ENCODE data around the gene EYA2. TPM values are rescaled to one million over a fixed set of nuclear protein-coding genes. Genes with fewer than 3 reads are reported as not detected.

The EYA2 gene
- total RNA-seq, 4 donors from 2014 or later: 0.47 to 4.1 (median 2.2) TPM

DNA sequence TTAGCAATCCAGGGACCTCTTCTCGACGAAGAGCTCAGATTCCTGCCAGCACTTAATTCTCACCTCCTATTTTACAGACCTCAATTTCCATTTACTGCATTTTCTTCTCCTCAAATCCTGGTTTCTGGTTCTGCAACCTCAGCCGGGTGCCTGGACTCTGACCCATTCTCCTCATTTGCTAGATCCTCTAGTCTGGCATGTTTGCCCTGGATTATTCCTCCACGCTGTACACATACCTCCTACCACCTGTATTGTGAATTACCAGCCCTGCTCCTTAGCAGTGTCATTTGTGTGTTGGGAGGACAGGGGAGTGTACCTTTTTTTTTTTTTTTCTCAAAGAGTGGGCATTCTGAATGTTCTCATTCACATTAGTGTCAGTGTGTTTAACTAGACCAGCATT, 257.4 kb downstream of the EYA2 start:
- WGBS, 2 donors (ENCODE audit: low coverage in 1 of 2): 61 to 83% methylated on average over 4 of the region's 4 CpGs
- Histone ChIP-seq H3K36me3 (no peaks in the 10 kb centered on the region), H3K9me3 (no peaks in the 10 kb centered on the region), H3K27me3 (peaks cover 13% of the 10 kb centered on the region), H3K27ac (no peak overlapping the region), H3K4me1 (no peaks in the 10 kb centered on the region), H3K4me3 (no peak overlapping the region)
- no peak for ATAC-seq
- TF ChIP-seq POLR2AphosphoS5 (IDR thresholded peaks at IDR 0.05) (no peak), EP300 (IDR thresholded peaks at IDR 0.05) (no peak), POLR2A (IDR thresholded peaks at IDR 0.05) (no peak)
- TF ChIP-seq, protein P1, sequence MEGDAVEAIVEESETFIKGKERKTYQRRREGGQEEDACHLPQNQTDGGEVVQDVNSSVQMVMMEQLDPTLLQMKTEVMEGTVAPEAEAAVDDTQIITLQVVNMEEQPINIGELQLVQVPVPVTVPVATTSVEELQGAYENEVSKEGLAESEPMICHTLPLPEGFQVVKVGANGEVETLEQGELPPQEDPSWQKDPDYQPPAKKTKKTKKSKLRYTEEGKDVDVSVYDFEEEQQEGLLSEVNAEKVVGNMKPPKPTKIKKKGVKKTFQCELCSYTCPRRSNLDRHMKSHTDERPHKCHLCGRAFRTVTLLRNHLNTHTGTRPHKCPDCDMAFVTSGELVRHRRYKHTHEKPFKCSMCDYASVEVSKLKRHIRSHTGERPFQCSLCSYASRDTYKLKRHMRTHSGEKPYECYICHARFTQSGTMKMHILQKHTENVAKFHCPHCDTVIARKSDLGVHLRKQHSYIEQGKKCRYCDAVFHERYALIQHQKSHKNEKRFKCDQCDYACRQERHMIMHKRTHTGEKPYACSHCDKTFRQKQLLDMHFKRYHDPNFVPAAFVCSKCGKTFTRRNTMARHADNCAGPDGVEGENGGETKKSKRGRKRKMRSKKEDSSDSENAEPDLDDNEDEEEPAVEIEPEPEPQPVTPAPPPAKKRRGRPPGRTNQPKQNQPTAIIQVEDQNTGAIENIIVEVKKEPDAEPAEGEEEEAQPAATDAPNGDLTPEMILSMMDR (IDR thresholded peaks at IDR 0.05): no peak

DNA sequence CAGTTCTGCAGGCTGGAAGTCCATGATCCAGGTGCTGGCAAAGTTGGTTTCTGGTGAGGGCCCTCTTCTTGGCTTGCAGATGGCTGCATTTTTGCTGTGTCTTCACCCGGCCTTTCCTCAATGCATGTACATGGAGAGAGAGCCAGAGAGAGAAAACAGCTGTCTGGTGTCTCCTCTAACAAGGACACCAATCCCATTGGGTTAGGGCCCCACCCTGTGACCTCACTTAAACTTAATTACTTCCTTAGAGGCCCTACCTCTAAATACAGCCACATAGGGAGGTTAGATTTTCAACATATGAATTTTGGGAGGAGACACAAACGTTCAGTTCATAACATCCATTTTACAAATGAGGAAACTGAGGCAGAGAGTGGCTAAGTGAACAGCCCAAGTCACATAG, 259.4 kb downstream of the EYA2 start:
- Histone ChIP-seq H3K4me3 (no peak overlapping the region), H3K27ac (no peak overlapping the region), H3K36me3 (no peaks in the 10 kb centered on the region), H3K9me3 (no peaks in the 10 kb centered on the region), H3K4me1 (no peaks in the 10 kb centered on the region), H3K27me3 (peaks cover 13% of the 10 kb centered on the region)
- 80% methylated on average over 1 of the region's 2 CpGs; no CpG with 5 or more reads in 1 of the 2 donors for WGBS, 2 donors (ENCODE audit: low coverage in 1 of 2)
- ATAC-seq: no peak
- TF ChIP-seq POLR2AphosphoS5 (IDR thresholded peaks at IDR 0.05) (no peak), POLR2A (IDR thresholded peaks at IDR 0.05) (no peak), EP300 (IDR thresholded peaks at IDR 0.05) (no peak)
- TF ChIP-seq, protein P1 (IDR thresholded peaks at IDR 0.05): no peak

DNA sequence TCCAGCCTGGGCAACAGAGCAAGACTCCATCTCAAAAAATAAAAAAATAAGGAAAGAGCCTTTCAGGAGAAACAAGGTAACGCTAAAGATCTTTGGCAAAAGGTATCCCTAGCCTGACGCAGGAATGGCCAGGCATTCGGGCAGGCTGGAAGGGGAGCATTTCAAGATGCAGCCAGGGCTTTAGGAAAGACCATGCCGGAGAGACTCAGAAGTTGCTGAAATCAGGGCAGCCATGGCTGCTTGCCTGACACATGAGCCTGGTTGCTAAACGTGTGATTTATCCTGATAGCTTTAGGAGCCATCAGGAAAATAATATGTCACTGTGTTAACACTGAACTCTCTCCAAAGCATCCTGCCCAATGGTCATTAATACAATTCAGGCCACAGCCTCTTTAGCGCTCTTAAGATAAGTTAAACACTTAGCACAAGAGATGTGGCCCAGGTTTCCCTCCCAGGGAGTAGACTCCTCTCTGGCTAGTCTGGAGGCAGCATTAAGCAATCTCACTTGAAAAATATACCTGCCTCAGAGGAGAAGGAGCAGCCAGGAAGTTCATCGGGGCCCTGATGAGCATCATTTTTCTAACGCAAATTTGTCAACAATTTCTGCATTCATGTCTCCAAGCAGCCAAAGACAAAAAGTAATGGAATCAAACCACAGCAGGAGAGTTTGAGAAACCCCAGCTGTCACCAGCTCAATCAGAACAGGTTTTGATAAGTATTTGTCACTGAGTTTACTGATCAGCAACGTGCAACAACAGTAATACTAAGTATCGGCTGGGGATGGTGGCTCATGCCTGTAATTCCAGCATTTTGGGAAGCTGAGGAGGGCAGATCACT, 261.9 kb downstream of the EYA2 start:
- ATAC-seq: peak; percentile 64
- Histone ChIP-seq H3K36me3 (no peaks in the 10 kb centered on the region), H3K4me1 (no peaks in the 10 kb centered on the region), H3K4me3 (no peak overlapping the region), H3K27me3 (peaks cover 13% of the 10 kb centered on the region), H3K27ac (no peak overlapping the region), H3K9me3 (no peaks in the 10 kb centered on the region)
- 32 to 37% methylated on average over 5 to 9 of the region's 10 CpGs for WGBS, 2 donors (ENCODE audit: low coverage in 1 of 2)
- TF ChIP-seq POLR2AphosphoS5 (IDR thresholded peaks at IDR 0.05) (no peak), POLR2A (IDR thresholded peaks at IDR 0.05) (no peak)
- TF ChIP-seq, protein P1 (IDR thresholded peaks at IDR 0.05): no peak

DNA sequence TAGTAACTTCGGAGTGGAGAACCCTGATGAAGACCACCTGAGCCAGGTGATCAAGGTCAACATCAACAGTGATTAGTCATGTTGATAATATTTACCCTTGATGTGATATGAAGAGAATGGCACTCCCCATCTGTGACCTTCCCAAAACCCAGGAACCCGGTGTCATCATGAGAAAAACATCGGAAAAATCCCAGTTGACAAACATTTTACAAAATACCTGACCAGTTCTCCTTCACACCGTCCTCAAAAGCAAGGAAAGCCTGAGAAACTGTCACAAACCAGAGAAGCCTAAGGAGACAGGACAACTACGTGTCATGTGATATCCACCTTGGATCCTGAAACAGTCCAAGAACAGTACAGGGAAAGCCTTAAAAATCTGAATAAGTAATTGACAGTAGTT, 264.5 kb downstream of the EYA2 start:
- TF ChIP-seq EP300 (IDR thresholded peaks at IDR 0.05): no peak
- TF ChIP-seq POLR2A (IDR thresholded peaks at IDR 0.05): no peak
- TF ChIP-seq, protein P1 (IDR thresholded peaks at IDR 0.05): no peak
- TF ChIP-seq POLR2AphosphoS5 (IDR thresholded peaks at IDR 0.05): no peak
- WGBS, 2 donors (ENCODE audit: low coverage in 1 of 2): 57 to 75% methylated on average over 5 of the region's 5 CpGs
- Histone ChIP-seq H3K4me3 (no peak overlapping the region), H3K36me3 (no peaks in the 10 kb centered on the region), H3K9me3 (no peaks in the 10 kb centered on the region), H3K27ac (no peak overlapping the region), H3K4me1 (no peaks in the 10 kb centered on the region), H3K27me3 (peaks cover 11% of the 10 kb centered on the region)
- ATAC-seq: no peak

DNA sequence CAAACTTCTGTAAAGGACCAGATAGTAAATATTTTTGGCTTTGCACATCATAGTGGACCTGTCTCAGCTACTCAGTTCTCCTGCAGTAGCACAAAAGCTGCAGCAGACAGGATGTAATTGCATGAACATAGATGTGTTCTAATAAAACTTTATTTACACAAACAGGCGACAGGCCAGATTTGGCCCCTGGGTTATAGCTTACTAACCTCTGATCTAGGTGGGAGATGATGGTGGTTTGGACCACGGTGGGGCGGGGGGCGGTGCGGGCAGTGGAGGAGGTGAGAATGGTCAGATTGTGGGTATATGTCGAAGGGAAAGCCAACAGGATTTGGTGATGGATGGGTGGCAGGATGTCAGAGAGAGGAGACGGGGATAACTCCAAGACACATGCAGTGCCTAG, 265.6 kb downstream of the EYA2 start:
- Histone ChIP-seq H3K27me3 (no peaks in the 10 kb centered on the region), H3K4me3 (no peak overlapping the region), H3K27ac (no peak overlapping the region), H3K9me3 (no peaks in the 10 kb centered on the region), H3K36me3 (no peaks in the 10 kb centered on the region), H3K4me1 (no peaks in the 10 kb centered on the region)
- ATAC-seq: no peak
- 82 to 93% methylated on average over 6 of the region's 7 CpGs for WGBS, 2 donors (ENCODE audit: low coverage in 1 of 2)
- no peak for TF ChIP-seq POLR2AphosphoS5 (IDR thresholded peaks at IDR 0.05)
- TF ChIP-seq EP300 (IDR thresholded peaks at IDR 0.05): no peak
- TF ChIP-seq POLR2A (IDR thresholded peaks at IDR 0.05): no peak
- TF ChIP-seq, protein P1 (IDR thresholded peaks at IDR 0.05): no peak

Data from gastroesophageal sphincter (tissue), 4 donors.